HG02623 (cell line): ENCODE data around the gene ANKRD29.
"Not testable (repeated sequence)": the region's sequence is repeated elsewhere in the genome, so short reads cannot be mapped to it uniquely, and the experiment has no call there.

ENCODE experiments used
- ATAC-seq: cut with Tn5 transposase; IDR thresholded peaks from one replicate; pipeline ENCODE4 v1.9.1; 2021; ENCODE audit warnings: moderate library complexity; ENCODE audit not compliant: unreplicated experiment

The ANKRD29 gene

GRCh38 chr18:23567671-23568070, 95.0 kb downstream of the ANKRD29 start:
- no peak for ATAC-seq

- ATAC-seq, result no peak
Observed at GRCh38 chr18:23565916-23566547, 96.7 kb downstream of the ANKRD29 start.

- no peak for ATAC-seq
Observed at GRCh38 chr18:23563377-23564043, 99.2 kb downstream of the ANKRD29 start.

- no peak for ATAC-seq
Observed at GRCh38 chr18:23560186-23560585, 102.5 kb downstream of the ANKRD29 start.

GRCh38 chr18:23557511-23557910, 105.2 kb downstream of the ANKRD29 start:
- not testable (repeated sequence) for ATAC-seq

GRCh38 chr18:23556145-23556780, 106.4 kb downstream of the ANKRD29 start:
- no peak for ATAC-seq

GRCh38 chr18:23553887-23554286, 108.8 kb downstream of the ANKRD29 start:
- no peak for ATAC-seq

- no peak for ATAC-seq
Observed at GRCh38 chr18:23552505-23552904, 110.2 kb downstream of the ANKRD29 start.

- ATAC-seq, result no peak
Observed at GRCh38 chr18:23551978-23552377, 110.7 kb downstream of the ANKRD29 start.

GRCh38 chr18:23550898-23551297, 111.8 kb downstream of the ANKRD29 start:
- ATAC-seq, result no peak
